IMR-90 (cell line): ENCODE results near the gene COL4A2. TPM values are rescaled to one million over a fixed set of nuclear protein-coding genes. Genes with fewer than 3 reads are reported as not detected.

Experiments
- ATAC-seq: fragments of 200-7000 bp; cut with Tn5 transposase; 2 replicates; pipeline ENCODE4 v1.9.1; 2020; ENCODE audit warnings: low read depth, mild to moderate bottlenecking, moderate library complexity
- BruUV-seq: library from RNA; stranded (reverse); fragments of 400-500 nt; replicated peaks from 2 replicates; lab custom pipeline; 2021; lab: Mats Ljungman, UMichigan
- CTCF ChIA-PET: fragments of 300-600 bp; formaldehyde crosslinking; extraction: SDS; loops from one replicate; lab custom pipeline; 2021; ENCODE audit warnings: antibody characterized with exemption; lab: Yijun Ruan, JAX
- POLR2A ChIA-PET: fragments of 300-600 bp; sonication (Branson Sonifier 250); formaldehyde crosslinking; loops from one replicate; lab custom pipeline; 2022; ENCODE audit warnings: antibody characterized with exemption; ENCODE audit not compliant: unreplicated experiment; lab: Charles Lee
- DNase-seq: peaks from one replicate; pipeline ENCODE4 v3.0.0; 2013
- H2AFZ ChIP-seq: replicated peaks from 2 replicates; pipeline ENCODE3; 2013; ENCODE audit warnings: low read length, mild to moderate bottlenecking; ENCODE audit not compliant: poor library complexity
- H2AK5ac ChIP-seq: 2 replicates; pipeline ENCODE4 v1.6.1; 2013; ENCODE audit warnings: low read depth, low read length, inconsistent platforms
- H2AK9ac ChIP-seq: replicated peaks from 2 replicates; pipeline ENCODE3; 2013; ENCODE audit warnings: mild to moderate bottlenecking, low read depth, low read length, moderate library complexity; ENCODE audit not compliant: poor library complexity
- H2BK120ac ChIP-seq: 2 replicates; pipeline ENCODE4 v1.6.1; 2013; ENCODE audit warnings: low read depth, low read length, inconsistent platforms
- H2BK15ac ChIP-seq: 3 replicates; pipeline ENCODE4 v1.6.1; 2013; ENCODE audit warnings: low read depth, low read length, inconsistent platforms
- H2BK20ac ChIP-seq: 2 replicates; pipeline ENCODE4 v1.6.1; 2013; ENCODE audit warnings: low read depth, mild to moderate bottlenecking, inconsistent platforms, low read length, moderate library complexity
- H2BK5ac ChIP-seq: 2 replicates; pipeline ENCODE4 v1.6.1; 2013; ENCODE audit warnings: mild to moderate bottlenecking, low read depth, low read length, inconsistent platforms; ENCODE audit not compliant: poor library complexity, severe bottlenecking
- H3K14ac ChIP-seq: replicated peaks from 2 replicates; pipeline ENCODE4 v1.6.1; 2013; ENCODE audit warnings: low read depth, low read length, inconsistent platforms
- H3K18ac ChIP-seq: 2 replicates; pipeline ENCODE4 v1.6.1; 2013; ENCODE audit warnings: low read depth, low read length, control low read depth
- H3K23ac ChIP-seq: 2 replicates; pipeline ENCODE4 v1.6.1; 2013; ENCODE audit warnings: low read depth, low read length, inconsistent platforms
- H3K27ac ChIP-seq: 2 replicates; pipeline ENCODE4 v1.5.1; 2013; ENCODE audit warnings: mild to moderate bottlenecking, control low read depth, low read length; ENCODE audit not compliant: insufficient read depth
- H3K27me3 ChIP-seq: 2 replicates; pipeline ENCODE4 v1.6.1; 2013; ENCODE audit warnings: low read length; ENCODE audit not compliant: control insufficient read depth, insufficient read depth
- H3K36me3 ChIP-seq: 2 replicates; pipeline ENCODE4 v1.6.1; 2013; ENCODE audit warnings: low read length, mixed read lengths; ENCODE audit not compliant: control insufficient read depth, insufficient read depth
- H3K4ac ChIP-seq: 2 replicates; pipeline ENCODE4 v1.6.1; 2013; ENCODE audit warnings: low read depth, low read length, inconsistent platforms
- H3K4me1 ChIP-seq: 2 replicates; pipeline ENCODE4 v1.6.1; 2013; ENCODE audit warnings: low read length, mixed read lengths; ENCODE audit not compliant: control insufficient read depth, insufficient read depth
- H3K4me2 ChIP-seq: 2 replicates; pipeline ENCODE4 v1.6.1; 2013; ENCODE audit warnings: low read depth, mild to moderate bottlenecking, control low read depth, low read length, moderate library complexity
- H3K4me3 ChIP-seq: 2 replicates; pipeline ENCODE4 v1.5.1; 2013; ENCODE audit warnings: low read depth, mild to moderate bottlenecking, control low read depth, low read length, moderate library complexity; ENCODE audit not compliant: insufficient read depth
- H3K56ac ChIP-seq: 2 replicates; pipeline ENCODE4 v1.6.1; 2013; ENCODE audit warnings: low read length, inconsistent platforms; ENCODE audit not compliant: insufficient read depth; ENCODE audit errors: extremely low read depth
- H3K79me1 ChIP-seq, 2 experiments: 2 replicates each; pipeline ENCODE4 v1.6.1; 2013; ENCODE audit warnings: low read length in 2 of 2, inconsistent platforms in 1 of 2, low read depth in 1 of 2
- H3K9ac ChIP-seq: 2 replicates; pipeline ENCODE4 v1.6.1; 2013; ENCODE audit warnings: low read depth, low read length, control low read depth
- H3K9me1 ChIP-seq: 2 replicates; pipeline ENCODE4 v1.6.1; 2013; ENCODE audit warnings: low read length, inconsistent platforms; ENCODE audit not compliant: insufficient read depth
- H3K9me3 ChIP-seq: 2 replicates; pipeline ENCODE4 v1.6.1; 2013; ENCODE audit warnings: low read length; ENCODE audit not compliant: control insufficient read depth, insufficient read depth
- H4K20me1 ChIP-seq: 2 replicates; pipeline ENCODE4 v1.6.1; 2013; ENCODE audit warnings: low read length, inconsistent platforms; ENCODE audit not compliant: insufficient read depth
- H4K5ac ChIP-seq: 2 replicates; pipeline ENCODE4 v1.6.1; 2013; ENCODE audit warnings: mild to moderate bottlenecking, low read depth, low read length, control low read depth
- H4K8ac ChIP-seq, 2 experiments: 2 replicates each; pipeline ENCODE4 v1.6.1; 2013; ENCODE audit warnings: low read depth in 2 of 2, low read length in 2 of 2, control low read depth in 1 of 2, inconsistent platforms in 1 of 2
- H4K91ac ChIP-seq: 2 replicates; pipeline ENCODE4 v1.6.1; 2013; ENCODE audit warnings: low read depth, low read length, inconsistent platforms; ENCODE audit not compliant: insufficient read depth
- CEBPB ChIP-seq: IDR thresholded peaks from 2 replicates; pipeline ENCODE4 v1.6.1; 2012; ENCODE audit warnings: low read depth, low read length, improper control_type of control experiment
- FOS ChIP-seq: fragments of 150-350 bp; IDR thresholded peaks from 2 replicates; pipeline ENCODE4 v1.6.1; 2016; ENCODE audit warnings: low read depth, low read length
- NFE2L2 ChIP-seq: fragments of 150-350 bp; IDR thresholded peaks from 2 replicates; pipeline ENCODE4 v1.6.1; 2016; ENCODE audit warnings: low read depth, mild to moderate bottlenecking, low read length
- RAD21 ChIP-seq: IDR thresholded peaks from 2 replicates; pipeline ENCODE4 v1.6.1; 2012; ENCODE audit warnings: low read length, improper control_type of control experiment
- RCOR1 ChIP-seq: IDR thresholded peaks from 2 replicates; pipeline ENCODE4 v1.6.1; 2012; ENCODE audit warnings: mild to moderate bottlenecking, low read length, improper control_type of control experiment; ENCODE audit not compliant: insufficient replicate concordance
- WGBS, 2 experiments: methylation state at CpG; one replicate each; pipeline versions ENCODE4 v1.1.5 to v1.1.7; 2013; ENCODE audit warnings: missing lambda C conversion rate in 2 of 2; ENCODE audit not compliant: insufficient read length in 1 of 2; ENCODE audit errors: extremely low coverage in 2 of 2; 5-methylcytosine and 5-hydroxymethylcytosine counted together
- dilution Hi-C: fragments of 300-500 bp; cut with HindIII; formaldehyde crosslinking; loops from one replicate; pipeline ENCODE4 v1.14.3; 2018; ENCODE audit warnings: low sequenced_read_pairs; ENCODE audit not compliant: unreplicated experiment
- in situ Hi-C: fragments of 300-500 bp; cut with MboI; formaldehyde crosslinking; loops from 3 replicates; pipeline ENCODE4 v1.14.3; 2019; ENCODE audit warnings: low sequenced_read_pairs, inconsistent platforms, mixed read lengths
- intact Hi-C: fragments of 100-400 bp; cut with micrococcal nuclease; formaldehyde crosslinking; loops from 2 replicates; pipeline ENCODE4 v1.10.0; 2022
- polyA plus RNA-seq, 3 experiments: library from polyadenylated mRNA; depleted of rRNA; stranded (reverse); fragments of >200 nt; gene quantifications; 2 replicates each; pipeline ENCODE4 v1.2.3, GENCODE V29; 2012; ENCODE audit warnings: low replicate concordance in 1 of 3
- total RNA-seq: library from RNA; depleted of rRNA; stranded (reverse); fragments of >200 nt; gene quantifications from 2 replicates; pipeline ENCODE4 v1.2.3, GENCODE V29; 2012
- TF ChIP-seq, protein P1 (sequence below): fragments of 150-350 bp; IDR thresholded peaks from 2 replicates; pipeline ENCODE4 v1.6.1; 2017; ENCODE audit warnings: mild to moderate bottlenecking, antibody characterized with exemption, low read length, low read depth
- TF ChIP-seq, protein P2 (sequence below): fragments of 150-350 bp; IDR thresholded peaks from 2 replicates; pipeline ENCODE4 v1.6.1; 2016; ENCODE audit warnings: low read depth, mild to moderate bottlenecking, low read length, moderate library complexity, borderline replicate concordance

Gene COL4A2
- total and polyA plus RNA-seq, 2 of the 4 experiments (the other 2 are of a cell fraction): 90.7 to 457 TPM

DNA sequence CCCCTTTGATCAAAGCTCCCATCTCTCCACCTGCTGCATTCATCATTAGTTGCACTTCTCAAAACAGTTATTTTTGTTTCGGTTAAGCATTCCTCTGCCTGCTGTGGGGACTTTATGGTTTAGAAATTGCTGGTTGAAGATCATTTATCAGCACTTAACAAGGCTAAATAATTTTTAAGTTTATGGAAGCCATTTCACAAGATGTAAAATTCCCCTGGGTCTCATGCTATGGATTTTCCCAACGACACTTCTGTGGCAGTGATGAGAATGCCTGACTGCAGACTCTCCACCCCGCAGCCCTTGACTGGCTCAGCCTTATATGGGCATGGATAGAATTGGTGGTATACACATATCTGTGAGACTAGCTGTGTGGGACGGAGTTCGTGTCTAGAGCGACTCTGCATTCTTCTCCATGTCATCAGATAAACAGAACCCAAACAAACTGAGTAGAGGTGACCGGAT, 52.8 kb downstream of the COL4A2 start:
- Histone ChIP-seq H3K4me3 (no peak overlapping the region), H3K27me3 (no peaks in the 10 kb centered on the region), H2AK5ac (peak overlapping the region; percentile 93), H3K4ac (peak overlapping the region; percentile 82), H3K4me2 (peak overlapping the region; percentile 1; the same call in 1 of the 2 replicates), H4K91ac (peak overlapping the region; percentile 92), H3K23ac (peak overlapping the region; percentile 48; the same call in 1 of the 2 replicates), H3K36me3 (peaks cover 32% of the 10 kb centered on the region), H2BK5ac (peak overlapping the region; percentile 98), H3K18ac (peak overlapping the region; percentile 63; the same call in 1 of the 2 replicates), H4K8ac (peak overlapping the region; percentile 82 to 87), H3K4me1 (peaks cover 9% of the 10 kb centered on the region), H2BK15ac (peak overlapping the region; percentile 47; the same call in 2 of the 3 replicates), H3K79me1 (peaks cover 33 to 83% of the 10 kb centered on the region in 2 experiments), H3K56ac (peak overlapping the region; percentile 42; the same call in 1 of the 2 replicates), H2AFZ (no peak overlapping the region), H4K20me1 (peaks cover 25% of the 10 kb centered on the region), H2BK20ac (peak overlapping the region; percentile 81), H3K9me3 (no peaks in the 10 kb centered on the region), H3K9ac (peak overlapping the region; percentile 65; the same call in 1 of the 2 replicates), H2BK120ac (peak overlapping the region; percentile 87), H2AK9ac (peak overlapping the region; percentile 29), H3K9me1 (peaks cover 35% of the 10 kb centered on the region), H3K27ac (peak overlapping the region; percentile 89), H3K14ac (peak overlapping the region; percentile 59), H4K5ac (peak overlapping the region; percentile 68)
- in situ Hi-C loops: no loop called here
- intact Hi-C loops: loop anchor here (1.0 kb wide), 1 partner anchor 52 kb away; no protein-coding TSS in a partner anchor
- TF ChIP-seq, protein P1, sequence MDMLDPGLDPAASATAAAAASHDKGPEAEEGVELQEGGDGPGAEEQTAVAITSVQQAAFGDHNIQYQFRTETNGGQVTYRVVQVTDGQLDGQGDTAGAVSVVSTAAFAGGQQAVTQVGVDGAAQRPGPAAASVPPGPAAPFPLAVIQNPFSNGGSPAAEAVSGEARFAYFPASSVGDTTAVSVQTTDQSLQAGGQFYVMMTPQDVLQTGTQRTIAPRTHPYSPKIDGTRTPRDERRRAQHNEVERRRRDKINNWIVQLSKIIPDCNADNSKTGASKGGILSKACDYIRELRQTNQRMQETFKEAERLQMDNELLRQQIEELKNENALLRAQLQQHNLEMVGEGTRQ: no peak
- TF ChIP-seq FOS (peak; percentile 28; the same call in 1 of the 2 replicates), NFE2L2 (peak; percentile 5; the same call in 1 of the 2 replicates), RAD21 (peak; percentile 16; the same call in 1 of the 2 replicates), CEBPB (peak; percentile 78), RCOR1 (no peak)
- TF ChIP-seq, protein P2, sequence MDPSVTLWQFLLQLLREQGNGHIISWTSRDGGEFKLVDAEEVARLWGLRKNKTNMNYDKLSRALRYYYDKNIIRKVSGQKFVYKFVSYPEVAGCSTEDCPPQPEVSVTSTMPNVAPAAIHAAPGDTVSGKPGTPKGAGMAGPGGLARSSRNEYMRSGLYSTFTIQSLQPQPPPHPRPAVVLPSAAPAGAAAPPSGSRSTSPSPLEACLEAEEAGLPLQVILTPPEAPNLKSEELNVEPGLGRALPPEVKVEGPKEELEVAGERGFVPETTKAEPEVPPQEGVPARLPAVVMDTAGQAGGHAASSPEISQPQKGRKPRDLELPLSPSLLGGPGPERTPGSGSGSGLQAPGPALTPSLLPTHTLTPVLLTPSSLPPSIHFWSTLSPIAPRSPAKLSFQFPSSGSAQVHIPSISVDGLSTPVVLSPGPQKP: peak; percentile 73; the same call in 1 of the 2 replicates
- CTCF ChIA-PET: interaction anchor here (1.0 kb wide), 1 partner anchor 9 kb away, joined by 3 read pairs; no protein-coding TSS in a partner anchor
- dilution Hi-C loops: no loop called here
- BruUV-seq: no TSS peak
- peak; percentile 97 for DNase-seq
- WGBS, 2 experiments: 20% methylated on average over 1 of the region's 7 CpGs; no CpG with 5 or more reads in 1 of the 2 experiments
- peak; percentile 95 for ATAC-seq
- POLR2A ChIA-PET: no interaction called here
